GM12864 (cell line): ENCODE results near the gene PDIK1L.

Experiments
- DNase-seq: peaks from one replicate; pipeline ENCODE4 v3.0.0-alpha.2; 2011; ENCODE audit warnings: low read depth
- H3K4me3 ChIP-seq: 2 replicates; pipeline ENCODE4 v1.5.1; 2011; ENCODE audit warnings: mild to moderate bottlenecking, low read depth, low read length, control low read depth
- TF ChIP-seq, protein P1 (sequence below): IDR thresholded peaks from 2 replicates; pipeline ENCODE4 v1.5.1; 2011; ENCODE audit warnings: low read depth, mild to moderate bottlenecking, moderate library complexity, low read length, control low read depth, inconsistent platforms; ENCODE audit errors: missing control alignments

PDIK1L gene

DNA sequence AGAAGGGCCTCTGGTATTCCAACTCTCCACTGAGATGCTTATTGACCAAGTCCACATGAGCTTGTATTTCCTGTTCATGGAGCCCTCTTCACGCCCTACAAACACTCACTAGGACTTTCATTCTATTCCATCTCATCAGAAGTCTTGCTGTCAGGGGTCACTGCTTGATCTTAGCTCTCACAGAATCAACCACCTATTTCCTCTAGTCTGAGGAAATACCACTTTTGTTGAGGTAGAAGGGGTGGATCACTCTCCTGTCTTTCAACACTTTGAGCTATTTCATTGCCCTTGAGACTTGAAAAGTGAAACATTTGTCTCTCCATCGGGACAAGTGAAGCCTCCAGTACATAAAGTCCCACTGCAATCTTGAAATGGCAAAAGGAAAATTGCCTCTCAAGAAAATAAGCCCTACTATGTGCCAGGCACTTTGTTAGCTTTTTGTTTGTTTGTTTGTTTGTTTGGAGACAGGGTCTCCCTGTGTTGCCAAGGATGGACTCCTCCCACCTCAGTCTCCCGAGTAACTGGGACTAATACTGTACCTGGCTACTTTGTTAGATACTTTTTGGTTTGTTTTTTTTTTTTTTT, 27.4 kb downstream of the PDIK1L start:
- TF ChIP-seq, protein P1, sequence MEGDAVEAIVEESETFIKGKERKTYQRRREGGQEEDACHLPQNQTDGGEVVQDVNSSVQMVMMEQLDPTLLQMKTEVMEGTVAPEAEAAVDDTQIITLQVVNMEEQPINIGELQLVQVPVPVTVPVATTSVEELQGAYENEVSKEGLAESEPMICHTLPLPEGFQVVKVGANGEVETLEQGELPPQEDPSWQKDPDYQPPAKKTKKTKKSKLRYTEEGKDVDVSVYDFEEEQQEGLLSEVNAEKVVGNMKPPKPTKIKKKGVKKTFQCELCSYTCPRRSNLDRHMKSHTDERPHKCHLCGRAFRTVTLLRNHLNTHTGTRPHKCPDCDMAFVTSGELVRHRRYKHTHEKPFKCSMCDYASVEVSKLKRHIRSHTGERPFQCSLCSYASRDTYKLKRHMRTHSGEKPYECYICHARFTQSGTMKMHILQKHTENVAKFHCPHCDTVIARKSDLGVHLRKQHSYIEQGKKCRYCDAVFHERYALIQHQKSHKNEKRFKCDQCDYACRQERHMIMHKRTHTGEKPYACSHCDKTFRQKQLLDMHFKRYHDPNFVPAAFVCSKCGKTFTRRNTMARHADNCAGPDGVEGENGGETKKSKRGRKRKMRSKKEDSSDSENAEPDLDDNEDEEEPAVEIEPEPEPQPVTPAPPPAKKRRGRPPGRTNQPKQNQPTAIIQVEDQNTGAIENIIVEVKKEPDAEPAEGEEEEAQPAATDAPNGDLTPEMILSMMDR = no peak
- DNase-seq = no peak
- H3K4me3 ChIP-seq = no peak overlapping the region

GRCh38 chr1:26142159-26142558, 30.5 kb downstream of the PDIK1L start:
- H3K4me3 ChIP-seq = no peak overlapping the region
- DNase-seq = no peak
- TF ChIP-seq, protein P1 = no peak

DNA sequence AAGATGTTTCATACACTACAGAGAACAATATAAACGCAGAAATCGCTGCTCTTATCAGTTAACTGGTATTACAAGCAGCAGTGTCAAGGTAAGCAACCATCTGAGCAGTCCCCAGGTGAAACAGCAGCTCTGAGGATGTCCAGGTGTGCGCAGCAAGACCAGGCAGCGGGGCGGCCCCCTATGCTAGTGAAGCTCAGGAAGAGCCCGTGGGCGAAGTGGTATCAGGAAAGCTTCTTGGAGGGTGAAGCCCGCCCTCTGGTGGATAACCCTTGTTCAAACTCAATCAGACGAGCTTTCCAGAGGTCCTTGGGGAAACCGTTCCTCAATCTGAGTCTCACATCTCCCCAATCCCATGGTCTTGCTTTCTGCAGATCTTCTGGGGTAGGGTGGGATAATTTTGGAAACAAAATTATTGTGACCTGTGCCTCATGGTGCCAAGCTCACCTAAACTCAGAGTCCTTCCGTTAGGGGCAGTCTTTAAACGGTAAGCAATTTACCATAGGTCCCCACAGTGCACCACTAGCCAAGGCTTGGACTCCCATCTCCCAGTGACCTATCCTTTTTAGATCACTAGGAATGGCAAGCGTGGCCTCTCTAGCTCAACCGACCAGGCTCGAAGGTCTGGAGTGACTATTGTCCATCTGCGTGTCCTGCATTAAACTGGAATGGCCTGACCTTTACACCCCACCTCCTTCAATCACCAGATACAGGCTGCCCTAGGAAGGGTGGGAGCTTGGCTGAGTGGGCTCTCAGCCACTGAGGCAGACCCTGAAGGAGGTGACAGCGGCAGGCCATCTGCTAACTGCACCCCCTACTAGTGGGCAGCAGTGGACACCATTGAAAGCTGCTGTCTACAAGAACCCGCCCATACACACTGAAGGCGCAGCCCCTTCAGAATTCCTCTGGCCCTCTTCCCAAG, 33.7 kb downstream of the PDIK1L start:
- peak; percentile 55 for DNase-seq
- TF ChIP-seq, protein P1 = peak; percentile 73
- H3K4me3 ChIP-seq = no peak overlapping the region

DNA sequence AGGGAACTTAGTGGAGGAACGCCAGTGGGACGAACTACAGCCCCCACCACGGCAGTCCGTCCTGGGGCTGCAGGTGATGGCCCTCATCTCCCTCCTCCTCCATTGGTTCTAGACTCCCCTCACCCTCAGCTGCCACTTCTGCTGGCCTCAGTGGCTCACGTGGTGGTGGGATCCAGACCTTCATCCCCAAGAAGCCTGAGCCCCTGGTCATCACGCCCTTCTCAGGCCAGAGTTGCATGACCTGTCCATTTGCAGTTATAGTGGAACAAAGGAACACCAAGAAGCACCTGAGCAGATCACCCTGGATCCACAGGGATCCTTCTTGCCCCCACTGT, 34.3 kb downstream of the PDIK1L start:
- TF ChIP-seq, protein P1 = no peak
- DNase-seq = no peak
- no peak overlapping the region for H3K4me3 ChIP-seq

GRCh38 chr1:26148887-26149286, 37.3 kb downstream of the PDIK1L start:
- TF ChIP-seq, protein P1 = no peak
- DNase-seq = no peak
- no peak overlapping the region for H3K4me3 ChIP-seq

DNA sequence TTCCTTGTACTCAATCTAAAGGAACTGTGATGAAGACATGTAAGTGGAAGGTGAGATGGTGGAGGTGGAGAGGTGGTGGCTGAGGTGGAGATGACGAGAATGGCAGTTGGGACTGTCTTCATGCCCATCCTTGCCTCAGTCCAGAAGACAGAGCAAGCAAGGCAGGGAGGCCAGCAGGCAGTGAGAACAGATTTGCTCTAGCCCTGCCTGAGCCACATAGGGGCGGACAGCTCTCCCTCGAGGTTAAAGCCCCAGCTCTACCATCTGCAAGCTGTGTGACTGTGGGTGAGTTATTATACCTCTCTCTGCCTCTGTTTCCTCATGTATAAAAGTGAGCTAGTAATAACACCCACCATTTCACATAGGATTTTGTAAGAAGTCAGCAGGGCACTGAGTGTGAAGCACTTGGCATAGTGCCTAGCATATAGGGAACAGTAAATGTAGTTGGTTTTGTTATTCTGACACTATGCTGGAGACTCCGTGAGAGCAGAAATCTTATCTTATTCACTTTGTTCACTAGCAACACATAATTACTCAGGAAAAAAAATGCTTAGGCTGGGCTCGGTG, 42.4 kb downstream of the PDIK1L start:
- TF ChIP-seq, protein P1 = no peak
- DNase-seq = no peak
- H3K4me3 ChIP-seq = no peak overlapping the region
